SK-N-SH (cell line): ENCODE data around the gene CCDC24.

Experiments
- CHD2 ChIP-seq: fragments of 150-350 bp; IDR thresholded peaks from 2 replicates; pipeline ENCODE4 v1.6.1; 2018; ENCODE audit warnings: low read length; ENCODE audit not compliant: partially characterized antibody
- EP300 ChIP-seq, 2 experiments: IDR thresholded peaks; 2 replicates each; pipeline versions ENCODE4 v1.4.0 to v1.6.1; 2012; ENCODE audit warnings: borderline replicate concordance in 1 of 2, low read depth in 1 of 2, low read length in 1 of 2
- MXI1 ChIP-seq: IDR thresholded peaks from 2 replicates; pipeline ENCODE4 v1.6.1; 2012; ENCODE audit warnings: mild to moderate bottlenecking, low read depth, low read length, improper control_type of control experiment
- POLR2AphosphoS5 ChIP-seq: IDR thresholded peaks from 2 replicates; pipeline ENCODE4 v1.6.1; 2012; ENCODE audit warnings: low read depth, low read length
- TAF1 ChIP-seq: IDR thresholded peaks from 2 replicates; pipeline ENCODE4 v1.6.1; 2012; ENCODE audit warnings: low read depth, mild to moderate bottlenecking, low read length, moderate library complexity, borderline replicate concordance
- TCF12 ChIP-seq: IDR thresholded peaks from 2 replicates; pipeline ENCODE4 v1.4.0; 2012
- TF ChIP-seq, protein P1 (sequence below): fragments of 200-600 bp; sonication (generic); IDR thresholded peaks from 2 replicates; pipeline ENCODE4 v1.6.1; 2017; ENCODE audit warnings: antibody characterized with exemption, mild to moderate bottlenecking, moderate library complexity
- TF ChIP-seq, protein P2 (sequence below): IDR thresholded peaks from 2 replicates; pipeline ENCODE4 v1.4.0; 2012; ENCODE audit warnings: low read depth

DNA sequence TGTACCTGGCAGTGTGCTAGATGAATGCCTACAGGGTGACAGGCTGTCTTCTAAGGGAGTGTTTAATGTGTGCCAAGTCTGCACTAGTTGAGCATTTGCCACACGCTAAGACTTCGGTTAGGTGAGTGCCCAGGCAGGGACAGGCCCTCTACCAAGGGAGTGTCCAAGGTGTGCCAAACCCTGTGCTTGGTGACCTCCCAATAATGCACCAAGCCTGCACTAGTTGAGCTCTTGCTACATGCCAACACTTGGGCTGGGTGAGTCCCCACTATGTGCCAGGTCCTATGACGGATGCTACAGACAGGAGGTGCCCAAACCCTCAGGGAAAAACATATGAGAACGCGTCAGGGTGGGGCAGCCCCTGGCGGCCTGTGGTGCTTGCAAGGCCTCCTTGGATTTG is 29.1 kb downstream of the CCDC24 start:
- TF ChIP-seq, protein P1, sequence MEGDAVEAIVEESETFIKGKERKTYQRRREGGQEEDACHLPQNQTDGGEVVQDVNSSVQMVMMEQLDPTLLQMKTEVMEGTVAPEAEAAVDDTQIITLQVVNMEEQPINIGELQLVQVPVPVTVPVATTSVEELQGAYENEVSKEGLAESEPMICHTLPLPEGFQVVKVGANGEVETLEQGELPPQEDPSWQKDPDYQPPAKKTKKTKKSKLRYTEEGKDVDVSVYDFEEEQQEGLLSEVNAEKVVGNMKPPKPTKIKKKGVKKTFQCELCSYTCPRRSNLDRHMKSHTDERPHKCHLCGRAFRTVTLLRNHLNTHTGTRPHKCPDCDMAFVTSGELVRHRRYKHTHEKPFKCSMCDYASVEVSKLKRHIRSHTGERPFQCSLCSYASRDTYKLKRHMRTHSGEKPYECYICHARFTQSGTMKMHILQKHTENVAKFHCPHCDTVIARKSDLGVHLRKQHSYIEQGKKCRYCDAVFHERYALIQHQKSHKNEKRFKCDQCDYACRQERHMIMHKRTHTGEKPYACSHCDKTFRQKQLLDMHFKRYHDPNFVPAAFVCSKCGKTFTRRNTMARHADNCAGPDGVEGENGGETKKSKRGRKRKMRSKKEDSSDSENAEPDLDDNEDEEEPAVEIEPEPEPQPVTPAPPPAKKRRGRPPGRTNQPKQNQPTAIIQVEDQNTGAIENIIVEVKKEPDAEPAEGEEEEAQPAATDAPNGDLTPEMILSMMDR: no peak
- TF ChIP-seq MXI1: no peak
- TF ChIP-seq, protein P2, sequence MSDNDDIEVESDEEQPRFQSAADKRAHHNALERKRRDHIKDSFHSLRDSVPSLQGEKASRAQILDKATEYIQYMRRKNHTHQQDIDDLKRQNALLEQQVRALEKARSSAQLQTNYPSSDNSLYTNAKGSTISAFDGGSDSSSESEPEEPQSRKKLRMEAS: no peak
- no peak for TF ChIP-seq TCF12
- TF ChIP-seq TAF1: no peak
- no peak for TF ChIP-seq CHD2
- TF ChIP-seq EP300 (IDR thresholded peaks at IDR 0.05; ENCODE audit: borderline replicate concordance in 1 of 2, low read depth in 1 of 2, low read length in 1 of 2): no peak
- no peak for TF ChIP-seq POLR2AphosphoS5
